ENCODE data around the gene KRT28. TPM values are rescaled to one million over a fixed set of nuclear protein-coding genes. Genes with fewer than 3 reads are reported as not detected.

Gene KRT28
- total and polyA plus RNA-seq, 2 donors (not counting 3 experiments of a cell fraction or from before 2014, with no cell fraction given) = not detected

- no peak for FAIRE-seq
- no TSS peak for BruUV-seq (replicated peaks)
- CTCF ChIA-PET = interaction anchor here (1.8 kb wide), 1 partner anchor 23 kb away, joined by 6 read pairs; no protein-coding TSS in a partner anchor
Observed at GRCh38 chr17:40833882-40834281, 34.1 kb upstream of the KRT28 start.

GRCh38 chr17:40832840-40833239 lies 33.1 kb upstream of the KRT28 start:
- Histone ChIP-seq H3K27ac (ENCODE audit: insufficient read depth, low read depth, low read length) (no peak overlapping the region), H3K9me1 (replicated peaks; ENCODE audit: control insufficient read depth, extremely low read depth, insufficient read depth, low read length) (no peaks in the 10 kb centered on the region), H3K9ac (replicated peaks; ENCODE audit: extremely low read depth, insufficient read depth, low read length) (no peak overlapping the region), H3K79me2 (ENCODE audit: control insufficient read depth, insufficient read depth, low read length) (no peaks in the 10 kb centered on the region), H4K20me1 (replicated peaks; ENCODE audit: control insufficient read depth, extremely low read depth, insufficient read depth, low read length) (no peaks in the 10 kb centered on the region), H3K4me2 (ENCODE audit: insufficient read depth, low read length) (no peak overlapping the region), H3K36me3 (ENCODE audit: control insufficient read depth in 2 of 2, extremely low read depth in 1 of 2, insufficient read depth in 2 of 2, low read length in 2 of 2) (no peaks in the 10 kb centered on the region), H3K9me3 (replicated peaks; ENCODE audit: control insufficient read depth, insufficient read depth, low read length) (no peaks in the 10 kb centered on the region), H3K4me1 (ENCODE audit: control insufficient read depth, extremely low read depth, insufficient read depth, low read length) (no peaks in the 10 kb centered on the region), H3K4me3 (replicated peaks in 1 of 3; ENCODE audit: insufficient read depth in 1 of 3, low read depth in 1 of 3, low read length in 3 of 3) (no peak overlapping the region), H2AFZ (ENCODE audit: low read depth, low read length) (no peak overlapping the region), H3K27me3 (ENCODE audit: control insufficient read depth in 2 of 2, insufficient read depth in 2 of 2, low read length in 2 of 2) (no peaks in the 10 kb centered on the region)
- intact Hi-C loops (cut with micrococcal nuclease) (no loop called here), dilution Hi-C loops (cut with MboI; ENCODE audit: extremely low pct_ligation_motif_present, low sequenced_read_pairs) (no loop called here)
- CTCF ChIA-PET = interaction anchor here (1.0 to 1.8 kb wide), 4 partner anchors 10 to 24 kb away, joined by 3 to 6 read pairs (median 4); no protein-coding TSS in a partner anchor
- no peak for FAIRE-seq
- POLR2A ChIA-PET = interaction anchor here (1.1 kb wide), 1 partner anchor 14 kb away, joined by 5 read pairs; no protein-coding TSS in a partner anchor
- no TSS peak for BruUV-seq (replicated peaks)
- TF ChIP-seq MAX (IDR thresholded peaks at IDR 0.05; ENCODE audit: insufficient read depth, insufficient read length) (no peak), MYC (IDR thresholded peaks at IDR 0.05; ENCODE audit: low read depth, low read length) (no peak), EZH2 (IDR thresholded peaks at IDR 0.05; ENCODE audit: borderline replicate concordance, low read depth, low read length, severe bottlenecking) (no peak), GATA2 (IDR thresholded peaks at IDR 0.05; ENCODE audit: insufficient read depth, insufficient read length, low read depth, low read length) (no peak), POLR2A (IDR thresholded peaks at IDR 0.05; ENCODE audit: low read depth, low read length) (no peak), POLR2AphosphoS5 (IDR thresholded peaks at IDR 0.05; ENCODE audit: insufficient read depth, low read depth, low read length) (no peak), FOS (IDR thresholded peaks at IDR 0.05; ENCODE audit: borderline replicate concordance, insufficient read depth, low read length) (no peak), JUN (IDR thresholded peaks at IDR 0.05; ENCODE audit: borderline replicate concordance, insufficient read depth, insufficient read length, low read depth) (no peak)
- TF ChIP-seq, protein P1, sequence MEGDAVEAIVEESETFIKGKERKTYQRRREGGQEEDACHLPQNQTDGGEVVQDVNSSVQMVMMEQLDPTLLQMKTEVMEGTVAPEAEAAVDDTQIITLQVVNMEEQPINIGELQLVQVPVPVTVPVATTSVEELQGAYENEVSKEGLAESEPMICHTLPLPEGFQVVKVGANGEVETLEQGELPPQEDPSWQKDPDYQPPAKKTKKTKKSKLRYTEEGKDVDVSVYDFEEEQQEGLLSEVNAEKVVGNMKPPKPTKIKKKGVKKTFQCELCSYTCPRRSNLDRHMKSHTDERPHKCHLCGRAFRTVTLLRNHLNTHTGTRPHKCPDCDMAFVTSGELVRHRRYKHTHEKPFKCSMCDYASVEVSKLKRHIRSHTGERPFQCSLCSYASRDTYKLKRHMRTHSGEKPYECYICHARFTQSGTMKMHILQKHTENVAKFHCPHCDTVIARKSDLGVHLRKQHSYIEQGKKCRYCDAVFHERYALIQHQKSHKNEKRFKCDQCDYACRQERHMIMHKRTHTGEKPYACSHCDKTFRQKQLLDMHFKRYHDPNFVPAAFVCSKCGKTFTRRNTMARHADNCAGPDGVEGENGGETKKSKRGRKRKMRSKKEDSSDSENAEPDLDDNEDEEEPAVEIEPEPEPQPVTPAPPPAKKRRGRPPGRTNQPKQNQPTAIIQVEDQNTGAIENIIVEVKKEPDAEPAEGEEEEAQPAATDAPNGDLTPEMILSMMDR (IDR thresholded peaks at IDR 0.05; ENCODE audit: extremely low read depth in 1 of 2, insufficient read depth in 1 of 2, low read depth in 1 of 2, low read length in 2 of 2) = no peak
- DNase-seq (ENCODE audit: low read depth, low spot score) = no peak

More at GRCh38 chr17:40833882-40834281, 34.1 kb upstream of the KRT28 start:
- H3K4me1 ChIP-seq (ENCODE audit: control insufficient read depth, extremely low read depth, insufficient read depth, low read length) = no peaks in the 10 kb centered on the region
- TF ChIP-seq JUN (IDR thresholded peaks at IDR 0.05; ENCODE audit: borderline replicate concordance, insufficient read depth, insufficient read length, low read depth) (no peak), FOS (IDR thresholded peaks at IDR 0.05; ENCODE audit: borderline replicate concordance, insufficient read depth, low read length) (no peak), POLR2AphosphoS5 (IDR thresholded peaks at IDR 0.05; ENCODE audit: insufficient read depth, low read depth, low read length) (no peak)
- TF ChIP-seq, protein P1 (IDR thresholded peaks at IDR 0.05; ENCODE audit: extremely low read depth in 1 of 2, insufficient read depth in 1 of 2, low read depth in 1 of 2, low read length in 2 of 2) = no peak
- DNase-seq (ENCODE audit: low read depth, low spot score) = no peak
- no peak overlapping the region for H2AFZ ChIP-seq (ENCODE audit: low read depth, low read length)
- no peaks in the 10 kb centered on the region for H3K9me1 ChIP-seq (replicated peaks; ENCODE audit: control insufficient read depth, extremely low read depth, insufficient read depth, low read length)
- intact Hi-C loops (cut with micrococcal nuclease) (no loop called here), dilution Hi-C loops (cut with MboI; ENCODE audit: extremely low pct_ligation_motif_present, low sequenced_read_pairs) (no loop called here)
- H3K4me3 ChIP-seq (replicated peaks in 1 of 3; ENCODE audit: insufficient read depth in 1 of 3, low read depth in 1 of 3, low read length in 3 of 3) = no peak overlapping the region
- no peaks in the 10 kb centered on the region for H3K9me3 ChIP-seq (replicated peaks; ENCODE audit: control insufficient read depth, insufficient read depth, low read length)
- POLR2A ChIA-PET = no interaction called here
- H3K4me2 ChIP-seq (ENCODE audit: insufficient read depth, low read length) = no peak overlapping the region
- H3K79me2 ChIP-seq (ENCODE audit: control insufficient read depth, insufficient read depth, low read length) = no peaks in the 10 kb centered on the region
- H3K36me3 ChIP-seq (ENCODE audit: control insufficient read depth in 2 of 2, extremely low read depth in 1 of 2, insufficient read depth in 2 of 2, low read length in 2 of 2) = no peaks in the 10 kb centered on the region
- H4K20me1 ChIP-seq (replicated peaks; ENCODE audit: control insufficient read depth, extremely low read depth, insufficient read depth, low read length) = no peaks in the 10 kb centered on the region
- no peaks in the 10 kb centered on the region for H3K27me3 ChIP-seq (ENCODE audit: control insufficient read depth in 2 of 2, insufficient read depth in 2 of 2, low read length in 2 of 2)
- H3K9ac ChIP-seq (replicated peaks; ENCODE audit: extremely low read depth, insufficient read depth, low read length) = no peak overlapping the region
- H3K27ac ChIP-seq (ENCODE audit: insufficient read depth, low read depth, low read length) = no peak overlapping the region

All from endothelial cell of umbilical vein (primary cell).